ENCODE data around the gene SOWAHA. TPM values are rescaled to one million over a fixed set of nuclear protein-coding genes. Genes with fewer than 3 reads are reported as not detected.
A peak's percentile ranks its signal among the peaks of the same experiment; 100 is the strongest.
"Not testable (repeated sequence)": the region's sequence is repeated elsewhere in the genome, so short reads cannot be mapped to it uniquely, and the experiment has no call there.

Gene SOWAHA
- total RNA-seq, 1 donor from 2014 or later, result 0.11 TPM

DNA sequence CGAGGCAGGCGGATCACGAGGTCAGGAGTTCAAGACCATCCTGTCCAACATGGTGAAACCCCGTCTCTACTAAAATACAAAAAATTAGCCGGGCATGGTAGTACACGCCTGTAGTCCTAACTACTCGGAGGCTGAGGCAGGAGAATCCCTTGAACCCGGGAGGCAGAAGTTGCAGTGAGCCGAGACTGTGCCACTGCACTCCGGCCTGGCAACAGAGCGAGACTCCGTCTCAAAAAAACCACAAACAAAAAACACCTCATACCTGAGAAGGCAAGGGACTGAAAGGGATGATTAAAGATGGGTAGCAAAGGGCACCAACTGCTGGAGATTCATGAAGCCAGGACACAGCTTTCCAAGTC lies 6.3 kb upstream of the SOWAHA start:
- DNase-seq (ENCODE audit: low read depth), result not testable (repeated sequence)

DNA sequence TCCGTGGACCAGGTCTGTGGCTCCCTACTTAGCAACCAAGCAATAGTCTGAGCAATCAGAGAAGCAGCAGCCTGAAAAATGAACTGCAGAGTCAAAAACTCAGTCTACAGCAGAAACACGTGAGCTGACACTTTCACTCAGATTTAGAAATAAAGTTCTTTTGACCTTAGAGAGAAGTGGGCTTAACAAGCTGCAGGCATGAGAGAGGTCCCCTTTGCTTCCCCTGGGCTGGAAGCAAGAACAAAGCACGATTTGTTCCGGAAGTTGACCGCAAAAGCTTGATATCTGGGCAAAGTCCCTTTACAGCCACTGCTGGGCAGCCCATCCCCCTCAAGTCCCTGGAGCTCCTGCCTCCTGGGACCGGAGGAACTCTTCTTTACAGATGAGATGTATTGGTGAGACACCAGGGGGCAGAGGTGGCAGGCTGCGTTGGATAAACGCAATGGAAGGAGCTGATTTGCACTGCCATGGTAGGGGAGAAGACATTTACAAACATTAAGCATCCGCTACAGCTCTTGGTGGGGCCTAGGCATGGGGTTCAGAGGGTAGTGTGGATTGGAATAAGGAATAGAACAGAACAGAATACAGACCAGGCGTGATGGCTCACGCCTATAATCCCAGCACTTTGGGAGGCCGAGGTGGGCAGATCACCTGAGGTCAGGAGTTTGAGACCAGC lies 5.8 kb upstream of the SOWAHA start:
- peak; percentile 16 for DNase-seq (ENCODE audit: low read depth)

DNA sequence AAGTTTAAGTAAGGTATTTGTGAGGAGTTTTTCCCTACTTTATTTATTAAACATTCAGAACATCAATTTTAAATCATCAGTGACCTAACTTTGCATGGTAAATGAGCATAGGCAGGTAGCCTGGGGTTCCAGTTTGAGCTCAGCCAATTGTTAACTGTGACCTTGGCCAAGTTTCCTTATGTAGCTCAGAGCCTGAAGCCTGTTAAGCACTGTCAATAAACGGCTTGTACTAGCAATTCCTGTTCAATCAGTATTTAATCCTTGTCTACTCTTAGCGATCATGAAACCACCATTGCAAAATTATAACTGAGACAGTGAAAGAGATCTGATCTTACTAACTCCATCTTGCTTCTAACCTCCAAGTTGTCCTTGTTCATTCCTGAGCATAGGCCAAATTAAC lies 4.7 kb upstream of the SOWAHA start:
- DNase-seq (ENCODE audit: low read depth), result no peak

DNA sequence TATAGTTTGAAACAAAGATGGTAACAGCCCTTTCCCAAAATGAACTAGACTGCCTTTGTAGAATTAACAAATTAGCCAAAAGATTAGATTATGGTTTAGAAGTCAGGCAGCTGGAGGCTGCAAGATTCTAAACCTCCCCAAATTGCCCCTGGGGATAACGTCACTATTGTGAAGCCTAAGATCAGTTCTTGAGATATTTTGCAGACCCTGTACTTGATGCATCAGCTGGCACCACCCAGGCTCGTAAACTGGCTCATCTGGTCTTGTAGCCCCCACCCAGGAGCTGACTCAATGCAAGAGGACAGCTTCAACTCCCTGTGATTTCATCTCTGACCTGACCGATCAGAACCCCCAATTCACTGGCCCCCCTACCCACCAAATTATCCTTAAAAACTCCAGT lies 4.2 kb upstream of the SOWAHA start:
- DNase-seq (ENCODE audit: low read depth), result no peak

DNA sequence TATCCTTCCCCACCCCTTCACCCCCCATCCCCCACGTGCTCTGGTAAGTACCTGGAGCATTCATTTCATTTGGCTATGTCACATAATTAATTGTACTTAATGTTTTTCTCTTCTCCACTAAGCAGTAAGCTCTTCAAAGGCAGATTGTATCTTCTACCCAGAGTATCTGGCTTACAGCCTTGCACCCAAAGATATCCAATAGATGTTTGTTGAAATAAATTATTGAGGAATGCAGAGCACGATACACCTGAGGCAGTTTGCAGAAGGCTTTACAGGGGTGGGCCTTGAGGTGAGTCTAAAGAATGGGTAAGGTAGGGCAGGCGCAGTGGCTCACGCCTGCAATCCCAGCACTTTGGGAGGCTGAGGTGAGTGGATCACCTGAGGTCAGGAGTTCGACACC lies 2.5 kb upstream of the SOWAHA start:
- DNase-seq (ENCODE audit: low read depth), result no peak

DNA sequence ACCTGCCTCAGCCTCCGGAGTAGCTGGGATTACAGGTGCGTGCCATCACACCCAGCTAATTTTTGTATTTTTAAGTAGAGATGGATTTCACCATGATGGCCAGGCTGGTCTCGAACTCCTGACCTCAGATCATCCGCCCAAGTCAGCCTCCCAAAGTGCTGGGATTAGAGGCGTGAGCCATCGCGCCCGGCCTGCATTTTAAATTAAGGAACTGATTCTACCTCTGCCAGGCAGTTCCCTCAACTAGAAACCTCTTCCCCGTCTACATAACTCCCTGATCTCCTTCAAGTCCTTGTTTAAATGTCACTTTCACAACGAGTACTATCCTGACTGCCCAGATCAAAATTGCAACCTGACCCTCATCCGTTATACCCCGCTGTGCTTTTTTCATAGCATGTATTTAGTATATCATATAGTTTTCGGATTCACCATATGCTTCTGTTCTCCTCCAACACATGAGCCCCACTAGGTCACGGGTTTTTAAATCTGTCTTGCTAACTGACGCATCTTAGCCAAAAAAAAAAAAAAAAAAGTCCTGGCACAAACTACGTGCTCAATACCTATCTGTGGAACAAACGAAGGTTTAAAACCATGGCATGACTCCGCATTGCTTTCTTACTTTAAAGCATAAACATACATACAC lies 858 bp upstream of the SOWAHA start:
- DNase-seq (ENCODE audit: low read depth), result no peak

DNA sequence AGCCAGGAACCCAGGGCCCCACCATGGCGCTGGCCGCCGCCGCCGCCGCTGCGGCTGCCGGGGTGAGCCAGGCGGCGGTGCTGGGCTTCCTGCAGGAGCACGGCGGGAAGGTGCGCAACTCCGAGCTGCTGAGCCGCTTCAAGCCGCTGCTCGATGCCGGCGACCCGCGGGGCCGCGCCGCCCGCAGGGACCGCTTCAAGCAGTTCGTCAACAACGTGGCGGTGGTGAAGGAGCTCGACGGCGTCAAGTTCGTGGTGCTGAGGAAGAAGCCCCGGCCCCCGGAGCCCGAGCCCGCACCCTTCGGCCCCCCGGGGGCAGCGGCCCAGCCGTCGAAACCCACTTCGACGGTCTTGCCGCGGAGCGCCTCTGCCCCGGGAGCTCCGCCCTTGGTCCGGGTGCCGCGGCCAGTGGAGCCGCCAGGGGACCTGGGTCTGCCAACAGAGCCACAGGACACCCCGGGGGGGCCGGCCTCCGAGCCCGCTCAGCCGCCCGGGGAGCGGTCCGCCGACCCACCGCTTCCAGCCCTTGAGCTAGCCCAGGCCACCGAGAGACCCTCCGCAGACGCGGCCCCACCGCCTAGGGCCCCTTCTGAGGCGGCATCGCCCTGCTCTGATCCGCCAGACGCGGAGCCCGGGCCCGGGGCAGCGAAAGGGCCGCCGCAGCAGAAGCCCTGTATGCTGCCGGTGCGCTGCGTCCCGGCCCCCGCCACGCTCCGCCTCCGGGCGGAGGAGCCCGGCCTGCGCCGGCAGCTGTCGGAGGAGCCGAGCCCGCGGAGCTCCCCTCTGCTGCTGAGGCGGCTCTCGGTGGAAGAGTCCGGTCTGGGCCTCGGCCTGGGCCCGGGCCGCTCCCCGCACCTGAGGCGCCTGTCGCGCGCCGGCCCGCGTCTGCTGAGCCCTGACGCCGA lies 749 bp downstream of the SOWAHA start:
- DNase-seq (ENCODE audit: low read depth), result no peak

DNA sequence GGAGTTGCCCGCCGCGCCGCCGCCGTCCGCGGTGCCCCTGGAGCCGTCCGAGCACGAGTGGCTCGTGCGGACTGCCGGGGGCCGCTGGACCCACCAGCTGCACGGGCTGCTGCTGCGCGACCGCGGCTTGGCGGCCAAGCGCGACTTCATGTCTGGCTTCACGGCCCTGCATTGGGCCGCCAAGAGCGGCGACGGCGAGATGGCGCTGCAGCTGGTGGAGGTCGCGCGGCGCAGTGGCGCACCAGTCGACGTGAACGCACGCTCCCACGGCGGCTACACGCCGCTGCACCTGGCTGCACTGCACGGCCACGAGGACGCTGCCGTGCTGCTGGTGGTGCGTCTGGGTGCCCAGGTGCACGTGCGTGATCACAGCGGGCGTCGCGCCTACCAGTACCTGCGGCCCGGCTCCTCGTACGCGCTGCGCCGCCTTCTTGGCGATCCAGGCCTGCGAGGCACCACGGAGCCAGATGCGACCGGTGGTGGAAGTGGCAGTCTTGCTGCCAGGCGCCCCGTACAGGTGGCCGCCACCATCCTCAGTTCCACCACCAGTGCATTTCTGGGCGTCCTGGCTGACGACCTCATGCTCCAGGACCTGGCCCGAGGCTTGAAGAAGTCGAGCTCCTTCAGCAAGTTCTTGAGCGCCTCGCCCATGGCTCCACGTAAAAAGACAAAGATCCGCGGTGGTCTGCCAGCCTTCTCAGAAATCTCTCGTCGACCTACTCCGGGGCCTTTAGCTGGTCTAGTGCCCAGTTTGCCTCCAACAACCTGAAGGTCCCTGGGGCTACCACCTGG lies 1.6 kb downstream of the SOWAHA start:
- no peak for DNase-seq (ENCODE audit: low read depth)

DNA sequence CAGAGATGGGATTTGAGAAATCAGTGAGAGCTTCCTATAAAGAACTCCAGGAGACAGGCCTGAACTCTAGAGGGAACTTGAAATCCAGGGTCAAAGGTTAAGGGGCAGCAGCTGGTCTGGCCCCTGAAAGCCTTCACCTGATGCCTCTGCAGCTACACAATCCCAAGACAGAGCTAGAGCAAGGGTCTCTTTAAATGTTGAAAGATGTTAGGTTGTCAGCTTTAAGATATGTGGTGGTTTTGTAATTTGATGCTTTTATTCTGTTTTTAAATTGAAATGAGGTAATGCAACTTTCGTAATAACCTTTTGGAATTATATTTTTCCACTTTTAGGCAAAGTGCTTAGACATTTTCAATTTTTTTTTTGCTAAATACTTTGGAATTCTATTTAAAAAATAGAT lies 2.4 kb downstream of the SOWAHA start:
- DNase-seq (ENCODE audit: low read depth), result no peak

DNA sequence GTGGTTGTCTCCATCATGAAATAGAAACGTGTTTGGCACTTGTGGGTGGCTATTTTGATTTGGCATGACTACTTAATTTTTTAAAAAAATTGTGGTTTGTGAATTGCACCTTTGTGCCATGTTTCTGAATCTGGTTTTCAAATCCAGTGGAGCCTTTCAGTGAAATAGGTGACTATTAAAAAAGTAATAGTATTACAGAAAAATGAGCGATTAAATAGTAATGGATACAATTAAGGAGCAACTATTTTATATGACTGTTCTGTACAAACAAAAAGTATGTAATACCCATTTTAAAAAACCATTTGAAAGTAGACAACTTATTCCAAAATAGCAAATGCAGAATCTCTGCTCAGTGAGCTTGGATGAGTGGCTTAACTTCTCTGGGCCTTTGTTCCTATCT lies 3.0 kb downstream of the SOWAHA start:
- DNase-seq (ENCODE audit: low read depth), result no peak

DNA sequence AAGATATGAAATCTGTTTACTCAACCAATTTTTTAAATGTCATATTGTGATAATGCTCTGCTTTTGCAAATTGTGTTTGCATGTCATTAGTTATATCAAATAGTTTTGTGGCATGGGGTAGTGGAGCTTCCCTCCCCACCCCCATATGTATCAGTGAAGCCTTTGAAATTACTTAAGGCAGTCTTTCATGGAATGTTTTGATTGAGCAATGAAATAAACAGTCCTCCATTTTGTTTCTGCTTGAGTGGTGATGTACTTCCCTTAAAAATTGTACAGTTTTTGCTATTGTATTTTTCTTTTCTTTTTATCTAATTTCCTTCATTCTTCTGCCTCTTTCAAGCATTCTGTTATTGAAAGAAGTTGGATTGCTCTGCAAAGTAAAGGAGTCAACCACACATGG lies 3.5 kb downstream of the SOWAHA start:
- DNase-seq (ENCODE audit: low read depth), result no peak

DNA sequence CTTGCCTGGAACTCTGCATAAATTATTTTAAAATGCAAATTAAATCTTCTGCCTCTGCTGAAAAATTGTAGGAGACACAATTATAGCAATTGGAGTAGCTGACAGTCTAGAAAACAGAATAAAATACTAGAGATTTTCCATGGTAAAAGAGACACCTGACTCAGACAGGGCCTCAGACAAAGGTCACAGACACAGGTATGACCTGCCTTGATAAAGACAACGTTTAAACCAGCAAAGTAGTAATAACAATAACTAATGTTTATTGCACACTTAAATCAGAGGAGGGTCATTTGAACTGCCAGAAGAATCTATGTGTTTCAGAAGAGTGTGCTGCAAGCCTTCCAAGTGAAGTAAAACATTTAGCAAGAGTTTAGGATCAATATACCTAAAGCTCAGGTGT lies 3.9 kb downstream of the SOWAHA start:
- DNase-seq (ENCODE audit: low read depth), result no peak

DNA sequence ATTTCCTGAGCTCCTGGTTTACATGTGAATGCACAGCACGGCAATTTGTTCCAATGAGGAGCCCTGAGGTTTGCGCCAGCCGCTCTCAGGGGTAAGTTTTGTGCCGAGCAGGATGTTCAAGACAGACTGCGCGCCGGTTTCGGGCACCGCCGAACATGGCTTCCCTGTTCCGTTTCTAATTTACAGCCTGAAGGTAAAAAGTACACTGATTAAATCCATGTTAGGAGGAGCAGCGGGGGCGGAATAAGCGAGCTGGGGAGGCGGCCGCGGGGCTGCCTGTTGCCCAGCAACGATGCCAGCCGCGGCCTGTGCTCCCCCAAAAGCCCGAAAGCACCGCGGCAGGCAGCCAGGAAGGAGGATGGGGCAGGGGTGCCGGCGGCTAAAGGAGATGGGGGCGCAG lies 6.4 kb downstream of the SOWAHA start:
- no peak for DNase-seq (ENCODE audit: low read depth)

DNA sequence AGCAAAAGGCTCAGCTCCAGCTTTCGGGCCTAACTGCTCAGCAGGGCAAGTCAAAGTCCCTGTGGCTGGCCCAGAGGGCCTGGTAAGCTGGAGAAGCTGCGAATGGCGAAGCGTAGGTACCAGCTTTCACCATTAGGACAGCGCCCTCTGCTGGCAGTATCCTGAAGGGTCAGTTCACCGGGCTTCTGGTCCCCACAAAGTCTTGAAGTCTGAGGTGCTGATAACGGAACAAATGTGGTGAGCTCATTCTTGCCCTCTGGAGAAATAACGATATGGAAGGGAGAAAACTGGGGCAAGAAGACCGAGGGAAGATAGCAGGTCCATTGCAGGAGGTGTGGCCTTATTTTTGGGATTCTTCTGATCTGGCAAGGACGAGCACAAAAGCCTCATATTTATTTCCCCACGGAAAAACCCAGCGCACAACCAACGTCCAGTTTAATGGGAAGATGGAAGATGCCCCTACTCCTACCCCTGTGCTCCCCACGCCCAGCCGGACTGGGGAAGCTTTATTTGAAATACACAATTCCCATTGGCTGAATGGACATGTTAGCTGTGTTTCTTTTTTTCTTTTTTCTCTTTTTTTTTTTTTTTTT lies 7.2 kb downstream of the SOWAHA start:
- DNase-seq (ENCODE audit: low read depth), result peak; percentile 91

DNA sequence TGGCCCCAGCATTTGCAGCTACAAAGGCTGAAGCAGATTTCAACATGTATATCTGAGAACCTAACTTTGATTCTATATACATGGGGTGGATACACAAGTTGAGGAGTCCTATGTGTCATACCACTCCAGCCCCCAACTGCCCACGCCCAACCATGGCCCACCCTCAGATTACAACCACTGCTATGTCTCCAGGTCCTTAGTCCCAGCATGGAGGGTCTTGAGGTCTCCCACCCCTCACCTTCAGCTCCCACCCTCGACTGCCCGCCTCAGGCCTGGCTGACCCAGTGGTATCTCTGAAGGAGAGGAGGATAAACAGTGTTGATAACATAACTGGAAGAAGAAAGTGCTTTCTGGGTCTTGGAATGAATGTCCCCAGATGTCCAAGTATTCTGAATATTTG lies 8.2 kb downstream of the SOWAHA start:
- no peak for DNase-seq (ENCODE audit: low read depth)

DNA sequence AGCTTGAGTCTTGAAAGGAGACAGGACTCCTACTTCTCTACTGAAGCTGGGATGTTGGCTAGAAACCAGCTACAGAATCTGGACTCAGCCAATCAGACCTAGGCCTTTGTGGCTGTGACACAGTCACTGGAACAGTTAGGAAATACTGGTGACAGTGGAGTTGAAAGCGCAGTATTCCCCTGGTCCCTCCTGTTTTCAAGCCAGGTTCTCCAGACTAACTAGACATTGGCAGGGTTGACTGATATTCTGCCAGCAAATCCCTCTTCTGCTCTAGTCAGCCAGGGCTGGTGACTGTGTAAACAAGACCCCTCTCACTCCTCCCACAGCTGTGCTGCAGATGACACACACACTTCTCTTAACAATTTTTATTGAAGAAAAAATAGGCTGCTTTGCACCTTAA lies 8.7 kb downstream of the SOWAHA start:
- no peak for DNase-seq (ENCODE audit: low read depth)

DNA sequence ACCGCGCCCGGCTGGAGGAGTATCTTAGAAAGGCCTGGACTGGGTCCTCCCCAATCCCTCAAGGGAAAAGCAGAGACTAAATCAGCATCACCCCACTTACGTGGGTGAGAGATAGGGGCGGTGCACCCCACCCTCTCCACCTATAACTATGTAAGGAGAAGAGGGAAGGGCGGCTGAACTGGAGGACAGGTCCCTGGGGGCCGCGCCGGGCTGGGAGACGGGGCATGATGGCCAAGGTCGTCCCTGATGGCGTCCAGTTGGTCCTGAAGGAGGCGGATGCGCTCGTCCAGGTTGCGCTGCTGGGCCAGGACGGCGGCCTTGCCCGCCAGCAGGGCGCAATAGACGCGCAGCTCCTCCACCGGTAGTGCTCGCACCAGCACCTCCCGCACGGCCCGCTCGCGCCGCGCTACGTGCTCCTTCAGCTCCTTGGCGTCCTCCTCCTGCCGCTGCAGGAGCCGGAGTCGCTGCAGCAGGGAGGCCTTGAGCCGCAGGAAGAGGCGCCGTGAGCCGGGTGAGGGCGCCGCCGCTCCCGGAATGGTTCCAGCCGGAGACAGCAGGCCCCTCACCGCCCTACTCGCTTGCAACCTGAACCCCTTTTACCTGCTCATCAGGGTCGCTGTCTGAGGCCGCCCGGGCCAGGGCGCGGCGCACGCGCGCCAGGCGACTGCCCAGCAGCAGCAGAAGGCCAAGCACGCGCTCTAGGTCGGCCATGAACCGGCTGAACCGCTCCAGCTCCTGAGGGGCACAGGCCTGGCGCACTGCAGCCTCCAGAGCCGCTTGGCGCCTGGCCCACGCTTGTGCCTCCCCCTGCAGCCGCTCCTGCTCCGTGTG lies 9.8 kb downstream of the SOWAHA start:
- no peak for DNase-seq (ENCODE audit: low read depth)

DNA sequence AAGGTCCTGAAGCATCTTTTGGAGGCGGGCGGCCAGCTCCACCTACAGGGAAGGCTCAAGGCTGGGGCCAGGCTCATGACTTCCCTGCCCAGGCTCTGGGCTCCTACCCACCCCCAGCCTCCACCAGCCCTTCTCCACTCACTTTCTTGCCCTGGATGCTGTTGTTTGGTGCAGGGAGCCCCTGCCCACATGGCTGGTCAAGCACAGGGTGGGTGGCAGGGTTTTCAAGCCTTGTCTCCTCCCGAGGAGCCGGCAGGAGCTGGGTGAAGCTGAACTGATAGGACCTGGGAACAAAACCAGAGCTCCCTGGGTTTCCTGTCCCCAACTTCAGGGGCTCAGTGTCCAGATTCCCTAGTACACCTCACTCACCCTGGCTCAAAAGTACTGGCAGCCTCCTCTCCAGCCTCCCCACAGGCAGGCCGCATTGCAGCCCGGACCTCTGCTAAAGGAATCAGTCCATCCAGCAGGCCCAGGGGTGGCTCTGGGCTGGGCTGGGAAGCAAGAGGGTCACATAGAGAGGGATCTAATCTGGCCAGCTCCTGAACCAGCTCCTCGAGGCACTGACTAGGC lies 10.5 kb downstream of the SOWAHA start:
- no peak for DNase-seq (ENCODE audit: low read depth)

DNA sequence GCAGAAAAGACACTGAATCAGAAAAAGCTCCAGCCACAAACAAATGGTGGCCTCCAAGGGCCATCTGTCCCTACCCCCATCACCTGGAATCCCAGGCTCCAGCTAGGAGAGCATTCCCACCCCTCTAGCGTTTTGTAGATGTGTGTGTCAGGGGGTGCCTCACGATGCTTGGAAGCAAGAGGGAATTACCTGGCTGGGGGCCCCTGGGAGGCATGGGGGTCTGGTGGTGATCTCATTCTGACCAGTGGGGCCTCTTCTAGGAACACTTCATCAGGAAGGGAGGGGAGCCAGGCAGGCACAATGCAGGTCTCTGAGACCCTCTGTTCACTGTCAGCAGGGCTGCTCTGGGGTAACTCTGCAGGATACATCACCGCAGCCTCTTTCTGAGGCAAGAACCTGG lies 11.3 kb downstream of the SOWAHA start:
- no peak for DNase-seq (ENCODE audit: low read depth)

Measured in myocyte (in vitro differentiated cells).